H1 (cell line): ENCODE data around the gene CELA2A. TPM values are rescaled to one million over a fixed set of nuclear protein-coding genes. Genes with fewer than 3 reads are reported as not detected.

Experiments
- CTCF ChIA-PET: fragments of 300-600 bp; sonication (Branson Sonifier 250); formaldehyde crosslinking; loops from one replicate; lab custom pipeline; 2021; ENCODE audit not compliant: partially characterized antibody; lab: Charles Lee
- POLR2A ChIA-PET: fragments of 300-600 bp; sonication (Branson Sonifier 250); formaldehyde crosslinking; loops from one replicate; lab custom pipeline; 2021; ENCODE audit warnings: inconsistent platforms; ENCODE audit not compliant: partially characterized antibody; lab: Charles Lee
- DNase-seq, 2 experiments: peaks; one replicate each; pipeline versions ENCODE4 v3.0.0 to v3.0.0-alpha.2; 2010 to 2022; ENCODE audit warnings: low spot score in 2 of 2, low read depth in 1 of 2, mixed read lengths in 1 of 2
- FAIRE-seq: peaks from 2 replicates; lab custom pipeline; 2011; peaks lifted over from hg19 to GRCh38; lab: Jason Lieb, UNC
- H2AFZ ChIP-seq: 2 replicates; pipeline ENCODE4 v1.8.1; 2012; ENCODE audit warnings: low read length, inconsistent platforms
- H2AK5ac ChIP-seq: 2 replicates; pipeline ENCODE4 v1.6.1; 2013; ENCODE audit warnings: low read depth, low read length
- H2BK120ac ChIP-seq: replicated peaks from 2 replicates; pipeline ENCODE3; 2013; ENCODE audit warnings: low read depth, low read length, inconsistent platforms
- H2BK12ac ChIP-seq: 2 replicates; pipeline ENCODE4 v1.6.1; 2013; ENCODE audit warnings: low read depth, low read length
- H2BK15ac ChIP-seq: 2 replicates; pipeline ENCODE4 v1.6.1; 2013; ENCODE audit warnings: low read length
- H2BK20ac ChIP-seq: 2 replicates; pipeline ENCODE4 v1.6.1; 2013; ENCODE audit warnings: low read length
- H2BK5ac ChIP-seq: 2 replicates; pipeline ENCODE4 v1.6.1; 2013; ENCODE audit warnings: low read depth, low read length
- H3K14ac ChIP-seq: 2 replicates; pipeline ENCODE4 v1.6.1; 2013; ENCODE audit warnings: inconsistent platforms; ENCODE audit not compliant: insufficient read length
- H3K18ac ChIP-seq: 2 replicates; pipeline ENCODE4 v1.6.1; 2013; ENCODE audit warnings: low read length; ENCODE audit errors: extremely low read depth
- H3K23ac ChIP-seq: 2 replicates; pipeline ENCODE4 v1.6.1; 2013; ENCODE audit warnings: inconsistent platforms; ENCODE audit not compliant: insufficient read length
- H3K23me2 ChIP-seq: 2 replicates; pipeline ENCODE4 v1.6.1; 2013; ENCODE audit warnings: low read depth, low read length
- H3K27ac ChIP-seq: 2 replicates; pipeline ENCODE4 v1.6.1; 2011; ENCODE audit warnings: low read depth, low read length, inconsistent platforms
- H3K27me3 ChIP-seq, 4 experiments: replicated peaks in 1 of 4; 1 replicate in 1 of 4; 2 replicates in 3 of 4; pipeline versions ENCODE4 v1.6.1 to v1.8.1; 2011 to 2013; ENCODE audit warnings: low read length in 3 of 4, mild to moderate bottlenecking in 3 of 4, inconsistent platforms in 2 of 4, mixed read lengths in 2 of 4, moderate library complexity in 1 of 4; ENCODE audit not compliant: control insufficient read depth in 3 of 4, insufficient read depth in 3 of 4; ENCODE audit errors: extremely low read depth in 1 of 4
- H3K36me3 ChIP-seq, 4 experiments: 2 replicates each; pipeline versions ENCODE4 v1.6.1 to v1.8.1; 2011 to 2013; ENCODE audit warnings: mild to moderate bottlenecking in 4 of 4, low read length in 3 of 4, moderate library complexity in 2 of 4, control low read depth in 1 of 4, inconsistent platforms in 1 of 4; ENCODE audit not compliant: insufficient read depth in 4 of 4, control insufficient read depth in 2 of 4
- H3K4ac ChIP-seq: replicated peaks from 2 replicates; pipeline ENCODE3; 2013; ENCODE audit warnings: low read length, low read depth, mixed read lengths, inconsistent platforms; ENCODE audit not compliant: insufficient read length
- H3K4me1 ChIP-seq, 4 experiments: replicated peaks in 1 of 4; 1 replicate in 1 of 4; 2 replicates in 3 of 4; pipeline versions ENCODE4 v1.6.1 to v1.8.1; 2011 to 2013; ENCODE audit warnings: low read length in 3 of 4, inconsistent platforms in 2 of 4, mixed read lengths in 1 of 4; ENCODE audit not compliant: insufficient read depth in 4 of 4, control insufficient read depth in 3 of 4
- H3K4me2 ChIP-seq, 2 experiments: 2 replicates each; pipeline versions ENCODE4 v1.6.1 to v1.8.1; 2011 to 2013; ENCODE audit warnings: low read depth in 2 of 2, low read length in 2 of 2, control low read depth in 1 of 2, inconsistent platforms in 1 of 2, mild to moderate bottlenecking in 1 of 2; ENCODE audit not compliant: insufficient read depth in 1 of 2
- H3K4me3 ChIP-seq, 4 experiments: fragments of 200-600, 300-600 bp in 1 of 4; sonication (generic), shearing (Covaris generic), sonication (Bioruptor Twin) in 1 of 4; 2 replicates each; pipeline versions ENCODE4 v1.5.1 to v1.8.1; 2011 to 2016; ENCODE audit warnings: low read length in 4 of 4, low read depth in 3 of 4, control low read depth in 2 of 4, inconsistent platforms in 2 of 4, mild to moderate bottlenecking in 2 of 4, mixed read lengths in 1 of 4, moderate library complexity in 1 of 4; ENCODE audit not compliant: insufficient read depth in 2 of 4; ENCODE audit errors: extremely low read depth in 1 of 4
- H3K56ac ChIP-seq: replicated peaks from 2 replicates; pipeline ENCODE3; 2013; ENCODE audit warnings: low read depth, mild to moderate bottlenecking, mixed read lengths, low read length, inconsistent platforms; ENCODE audit not compliant: insufficient read length
- H3K79me1 ChIP-seq: 2 replicates; pipeline ENCODE4 v1.6.1; 2013; ENCODE audit warnings: low read depth, low read length, control low read depth
- H3K79me2 ChIP-seq, 2 experiments: 2 replicates each; pipeline versions ENCODE4 v1.6.1 to v1.8.1; 2012 to 2013; ENCODE audit warnings: low read length in 2 of 2, mild to moderate bottlenecking in 2 of 2, inconsistent platforms in 1 of 2; ENCODE audit not compliant: insufficient read depth in 2 of 2, control insufficient read depth in 1 of 2
- H3K9ac ChIP-seq, 4 experiments: replicated peaks in 1 of 4; 1 replicate in 1 of 4; 2 replicates in 3 of 4; pipeline versions ENCODE4 v1.6.1 to v1.8.1; 2011 to 2013; ENCODE audit warnings: low read depth in 3 of 4, low read length in 3 of 4, control low read depth in 2 of 4, mild to moderate bottlenecking in 2 of 4, moderate library complexity in 2 of 4, inconsistent platforms in 1 of 4; ENCODE audit errors: extremely low read depth in 1 of 4
- H3K9me3 ChIP-seq, 2 experiments: 2 replicates each; pipeline versions ENCODE4 v1.6.1 to v1.8.1; 2012 to 2013; ENCODE audit warnings: mild to moderate bottlenecking in 2 of 2, moderate library complexity in 2 of 2, control low read depth in 1 of 2, inconsistent platforms in 1 of 2, low read depth in 1 of 2, low read length in 1 of 2, mixed read lengths in 1 of 2; ENCODE audit not compliant: insufficient read depth in 2 of 2
- H4K20me1 ChIP-seq, 2 experiments: replicated peaks in 1 of 2; 2 replicates each; pipeline versions ENCODE3 to v1.8.1; 2011 to 2013; ENCODE audit warnings: inconsistent platforms in 2 of 2, low read length in 2 of 2, mild to moderate bottlenecking in 1 of 2; ENCODE audit not compliant: insufficient read depth in 2 of 2, control insufficient read depth in 1 of 2
- H4K5ac ChIP-seq: 2 replicates; pipeline ENCODE4 v1.6.1; 2013; ENCODE audit warnings: low read length, low read depth, mixed read lengths, inconsistent platforms; ENCODE audit not compliant: insufficient read length
- H4K8ac ChIP-seq: 2 replicates; pipeline ENCODE4 v1.8.0; 2013; ENCODE audit warnings: mild to moderate bottlenecking, moderate library complexity, low read length, inconsistent platforms; ENCODE audit not compliant: insufficient read depth; ENCODE audit errors: extremely low read depth
- H4K91ac ChIP-seq: replicated peaks from 2 replicates; pipeline ENCODE3; 2013; ENCODE audit warnings: low read length, mixed read lengths, inconsistent platforms; ENCODE audit not compliant: insufficient read length
- ASH2L ChIP-seq: fragments of 200-600, 300-600 bp; sonication (generic); IDR thresholded peaks from one replicate; pipeline ENCODE4 v1.7.1; 2017; ENCODE audit warnings: low read length
- BACH1 ChIP-seq: IDR thresholded peaks from 2 replicates; pipeline ENCODE4 v1.6.1; 2012; ENCODE audit warnings: low read length, improper control_type of control experiment
- CBX8 ChIP-seq: fragments of 300-800, 300-1000 bp; sonication (generic); IDR thresholded peaks from 2 replicates; pipeline ENCODE4 v1.7.1; 2016; ENCODE audit warnings: low read depth, low read length, borderline replicate concordance
- EP300 ChIP-seq, 2 experiments: IDR thresholded peaks; 1 replicate in 1 of 2; 2 replicates in 1 of 2; pipeline ENCODE4 v1.6.1; 2011 to 2012; ENCODE audit warnings: low read depth in 2 of 2, low read length in 2 of 2, mild to moderate bottlenecking in 2 of 2, borderline replicate concordance in 1 of 2, inconsistent platforms in 1 of 2, moderate library complexity in 1 of 2
- EZH2 ChIP-seq: fragments of 200-600 bp; sonication (generic); IDR thresholded peaks from 2 replicates; pipeline ENCODE4 v1.7.1; 2012; ENCODE audit warnings: low read depth, mild to moderate bottlenecking, moderate library complexity, low read length, inconsistent platforms; ENCODE audit not compliant: severe bottlenecking
- GABPA ChIP-seq: IDR thresholded peaks from 2 replicates; pipeline ENCODE4 v1.6.1; 2011; ENCODE audit warnings: mild to moderate bottlenecking, low read length, moderate library complexity, borderline replicate concordance; ENCODE audit not compliant: insufficient read depth
- HDAC6 ChIP-seq: IDR thresholded peaks from one replicate; pipeline ENCODE4 v1.7.1; 2012; ENCODE audit warnings: low read depth, mild to moderate bottlenecking, inconsistent platforms, low read length, moderate library complexity
- MAFK ChIP-seq: IDR thresholded peaks from 2 replicates; pipeline ENCODE4 v1.6.1; 2012; ENCODE audit warnings: low read depth, mild to moderate bottlenecking, improper control_type of control experiment, low read length
- PHF8 ChIP-seq: fragments of 200-600 bp; sonication (generic); conservative IDR thresholded peaks from 2 replicates; pipeline ENCODE4 v1.7.1; 2012; ENCODE audit warnings: low read depth, mild to moderate bottlenecking, inconsistent platforms, low read length, moderate library complexity
- SIX5 ChIP-seq: IDR thresholded peaks from 2 replicates; pipeline ENCODE4 v1.6.1; 2011; ENCODE audit warnings: mild to moderate bottlenecking, low read depth, low read length
- SP2 ChIP-seq: IDR thresholded peaks from 2 replicates; pipeline ENCODE4 v1.6.1; 2012; ENCODE audit warnings: mild to moderate bottlenecking, low read length, inconsistent platforms
- SP4 ChIP-seq: IDR thresholded peaks from 2 replicates; pipeline ENCODE4 v1.6.1; 2012; ENCODE audit warnings: low read length, inconsistent platforms
- TAF1 ChIP-seq: IDR thresholded peaks from 2 replicates; pipeline ENCODE4 v1.6.1; 2011; ENCODE audit warnings: mild to moderate bottlenecking, low read depth, low read length
- TEAD4 ChIP-seq: IDR thresholded peaks from 2 replicates; pipeline ENCODE4 v1.6.1; 2012; ENCODE audit warnings: low read depth, low read length, inconsistent platforms, mixed read lengths
- WGBS, 2 experiments: shearing (Covaris generic) in 1 of 2; methylation state at CpG; one replicate each; pipeline versions ENCODE4 v1.1.6 to v1.1.7; 2013 to 2015; ENCODE audit warnings: low lambda C conversion rate in 2 of 2, mixed read lengths in 2 of 2, inconsistent platforms in 1 of 2, low coverage in 1 of 2, missing lambda C conversion rate in 1 of 2; ENCODE audit not compliant: insufficient replicate concordance in 2 of 2, insufficient coverage in 1 of 2, insufficient read length in 1 of 2; ENCODE audit errors: extremely low coverage in 1 of 2, missing lambda C conversion rate in 1 of 2; 5-methylcytosine and 5-hydroxymethylcytosine counted together
- polyA plus RNA-seq, 7 experiments: library from polyadenylated mRNA; depleted of rRNA in 3 of 7; stranded (reverse) in 5 of 7; unstranded in 2 of 7; fragments of >200 nt in 5 of 7; fragments of 200-250 nt in 2 of 7; gene quantifications; 1 replicate in 5 of 7; 2 replicates in 1 of 7; 4 replicates in 1 of 7; pipeline versions ENCODE4 v1.2.1 to v1.2.3, GENCODE V29; 2011 to 2013; ENCODE audit warnings: missing spikeins in 2 of 7, mixed read lengths in 2 of 7
- total RNA-seq: library from RNA; stranded (reverse); fragmentation: NEBNext Ultra II Directional; extraction: Animal tissue kit (Norgen Biotek cat#: 25700); gene quantifications from 2 replicates; pipeline ENCODE4 v1.2.1, GENCODE V29; 2021

Gene CELA2A
- total and polyA plus RNA-seq, 2 of the 8 experiments (the other 6 are each of a cell fraction or from before 2014, with no cell fraction given), result not detected

- Histone ChIP-seq H3K4me2 (no peak overlapping the region), H3K9ac (no peak overlapping the region), H4K91ac (no peak overlapping the region), H3K4me1 (no peaks in the 10 kb centered on the region), H2BK15ac (no peak overlapping the region), H3K36me3 (no peaks in the 10 kb centered on the region), H3K27me3 (no peaks in the 10 kb centered on the region), H3K9me3 (no peaks in the 10 kb centered on the region), H3K23me2 (no peaks in the 10 kb centered on the region; the same call in 1 of the 2 replicates), H3K18ac (no peak overlapping the region), H3K27ac (no peak overlapping the region), H3K56ac (no peak overlapping the region), H2AFZ (no peak overlapping the region), H4K5ac (no peak overlapping the region), H2BK5ac (no peak overlapping the region), H4K8ac (no peak overlapping the region), H2BK120ac (no peak overlapping the region), H3K14ac (no peak overlapping the region), H3K79me1 (no peaks in the 10 kb centered on the region), H3K4me3 (no peak overlapping the region), H3K23ac (no peak overlapping the region), H2BK12ac (no peak overlapping the region), H4K20me1 (no peaks in the 10 kb centered on the region), H2AK5ac (no peak overlapping the region), H3K79me2 (no peaks in the 10 kb centered on the region), H3K4ac (no peak overlapping the region), H2BK20ac (no peak overlapping the region)
- ChIA-PET CTCF (interaction anchor here (0.7 to 2.0 kb wide), 4 partner anchors 10 to 118 kb away, joined by 3 to 12 read pairs (median 4); no protein-coding TSS in a partner anchor), POLR2A (no interaction called here)
- WGBS, 2 experiments, result 85% methylated on average over 6 of the region's 6 CpGs; no CpG with 5 or more reads in 1 of the 2 experiments
- no peak for FAIRE-seq
- no peak for DNase-seq
- TF ChIP-seq CBX8, result no peak
- TF ChIP-seq GABPA, result no peak
- TF ChIP-seq MAFK, result no peak
- TF ChIP-seq ASH2L, result no peak
- no peak for TF ChIP-seq TAF1
- TF ChIP-seq TEAD4, result no peak
- TF ChIP-seq BACH1, result no peak
- no peak for TF ChIP-seq PHF8
- TF ChIP-seq EZH2, result no peak
- no peak for TF ChIP-seq EP300 (IDR thresholded peaks at IDR 0.05; ENCODE audit: borderline replicate concordance in 1 of 2, low read depth in 2 of 2, low read length in 2 of 2)
- no peak for TF ChIP-seq SIX5
- TF ChIP-seq HDAC6, result no peak
- no peak for TF ChIP-seq SP2
- no peak for TF ChIP-seq SP4
These were observed 15.3 kb upstream of the CELA2A start for GRCh38 chr1:15441247-15441646.
